Loucy (cell line): Measurements from ENCODE around the gene KIAA2012.

Source experiments
- CTCF ChIP-seq: fragments of 200-600 bp; sonication (generic); conservative IDR thresholded peaks from 2 replicates; pipeline ENCODE4 v1.5.1; 2014; ENCODE audit warnings: mild to moderate bottlenecking, antibody characterized with exemption, low read length
- EZH2phosphoT487 ChIP-seq: fragments of 200-600 bp; IDR thresholded peaks from 2 replicates; pipeline ENCODE4 v1.6.1; 2018; ENCODE audit warnings: antibody characterized with exemption, mild to moderate bottlenecking, moderate library complexity, borderline replicate concordance

- TF ChIP-seq CTCF, result no peak
- no peak for TF ChIP-seq EZH2phosphoT487
Measured at GRCh38 chr2:202072737-202073401, at the start of gene KIAA2012.
